GM21825 (cell line): Measurements from ENCODE around the gene LRRIQ1.

Source experiments
- ATAC-seq: cut with Tn5 transposase; IDR thresholded peaks from one replicate; pipeline ENCODE4 v1.9.1; 2021; ENCODE audit warnings: mild to moderate bottlenecking, moderate library complexity; ENCODE audit not compliant: unreplicated experiment

Gene LRRIQ1

DNA sequence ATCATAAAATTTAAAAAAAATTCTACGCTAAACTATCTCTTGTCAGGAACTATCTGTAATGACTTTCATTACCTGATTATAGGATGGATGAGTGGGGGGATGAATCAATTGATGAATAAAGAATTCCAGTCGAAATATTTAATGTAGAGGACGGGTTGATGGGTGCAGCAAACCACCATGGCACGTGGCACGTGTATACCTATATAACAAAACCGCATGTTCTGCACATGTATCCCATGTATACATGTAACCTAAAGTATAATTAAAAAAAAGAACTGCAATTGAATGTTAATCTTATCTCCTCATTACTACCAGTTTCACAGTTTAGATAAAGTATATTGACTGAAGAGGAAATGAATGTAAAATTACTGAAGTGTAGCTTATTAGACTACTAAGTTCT lies 23.4 kb downstream of the LRRIQ1 start:
- ATAC-seq = no peak

DNA sequence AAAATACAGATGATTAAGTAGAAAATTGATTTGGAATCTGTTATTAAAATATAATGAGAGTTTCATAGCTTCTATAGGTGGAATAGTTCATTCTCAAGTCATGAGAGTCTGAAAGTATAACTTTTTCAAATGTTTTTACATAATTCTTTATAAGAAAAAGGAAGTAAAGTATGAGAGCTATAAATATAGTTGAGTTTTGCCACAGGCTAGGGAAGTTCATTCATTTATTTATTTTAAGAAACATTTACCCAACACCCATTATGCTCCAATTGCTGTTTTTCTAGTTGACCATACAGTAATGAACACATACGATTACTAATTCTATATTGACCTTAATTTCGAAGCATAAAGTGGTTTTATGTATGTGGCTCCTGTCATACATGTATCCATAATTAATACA lies 24.8 kb downstream of the LRRIQ1 start:
- ATAC-seq = no peak

DNA sequence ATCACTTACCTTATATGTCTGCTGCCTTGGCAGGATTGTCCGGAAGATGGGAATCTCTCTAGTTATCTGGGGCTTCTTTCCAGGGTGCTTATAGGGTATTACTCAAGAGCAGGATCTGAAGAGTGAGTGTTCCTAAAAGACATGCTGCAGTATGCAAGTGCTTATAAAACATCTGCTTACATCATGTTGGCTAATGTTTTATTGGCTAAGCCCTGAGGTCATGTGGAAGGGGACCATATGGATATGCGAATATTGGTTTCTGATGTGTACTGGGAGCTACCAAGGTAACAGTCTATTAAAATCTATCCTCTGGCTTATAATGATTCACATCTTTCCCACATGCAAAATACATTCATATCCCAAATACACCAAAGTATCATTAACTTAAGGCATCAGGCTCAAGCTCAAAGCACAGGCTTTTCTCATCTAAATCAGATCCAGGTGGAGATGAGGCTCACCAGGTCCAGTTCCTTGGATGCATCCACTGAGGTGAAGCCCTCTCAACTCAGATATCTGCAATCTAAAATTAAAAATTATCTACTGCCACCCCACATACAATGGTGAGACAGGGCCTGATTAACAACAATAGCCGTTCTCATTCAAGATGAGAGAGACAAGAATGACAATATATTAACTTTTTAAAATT lies 29.8 kb downstream of the LRRIQ1 start:
- ATAC-seq = no peak

DNA sequence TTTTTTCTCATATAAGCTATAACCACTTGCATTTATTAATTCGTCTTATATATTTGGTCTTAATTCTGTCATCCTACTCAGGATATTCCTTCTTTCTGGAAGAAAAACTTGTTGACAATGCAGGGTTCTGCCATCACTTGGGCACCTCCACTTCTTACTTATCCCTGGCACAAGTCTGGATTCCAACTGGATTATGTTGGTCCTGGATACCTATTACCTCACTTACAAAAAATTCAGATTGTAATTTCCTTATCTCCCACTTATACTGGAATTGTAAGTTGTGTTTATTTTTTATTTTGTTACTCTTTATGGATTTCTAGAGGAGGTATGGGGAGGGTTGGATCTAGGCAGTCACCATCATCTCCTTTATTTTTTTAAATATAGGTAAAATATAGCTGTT lies 36.7 kb downstream of the LRRIQ1 start:
- no peak for ATAC-seq

DNA sequence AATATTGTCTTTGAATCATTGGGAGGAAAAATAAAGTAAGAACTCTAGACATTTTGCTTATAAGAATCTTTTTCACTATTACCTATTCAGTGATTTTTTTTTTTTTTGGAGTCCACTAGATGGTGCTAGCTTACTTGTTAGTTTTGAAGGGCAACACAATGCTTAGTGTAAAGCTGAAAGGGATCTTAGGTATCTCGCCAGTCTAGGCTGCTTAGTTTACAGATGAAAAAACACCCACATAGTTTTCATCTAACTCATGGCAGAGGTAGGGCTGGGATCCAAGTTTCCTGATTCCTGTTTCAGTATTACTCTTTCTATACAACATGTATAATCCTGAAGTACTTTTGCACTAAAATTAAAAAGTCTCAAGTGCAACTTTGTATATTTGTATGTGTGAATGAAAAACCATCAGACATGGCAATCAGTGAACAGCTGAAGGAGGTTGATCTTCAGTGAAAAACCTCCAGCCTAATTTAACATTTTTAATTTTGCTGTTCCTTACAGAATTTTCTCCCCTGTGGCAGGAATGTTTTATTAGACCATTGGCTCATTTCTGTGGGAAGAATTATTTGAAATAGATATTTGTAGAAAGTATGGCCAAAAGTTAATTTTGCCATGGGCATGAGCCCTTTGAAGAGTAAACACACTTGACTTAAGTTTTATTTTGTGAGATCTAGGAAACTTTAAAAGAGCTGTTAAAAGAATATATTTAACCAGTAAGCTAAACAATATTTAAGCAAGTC lies 40.7 kb downstream of the LRRIQ1 start:
- peak; percentile 54 for ATAC-seq

DNA sequence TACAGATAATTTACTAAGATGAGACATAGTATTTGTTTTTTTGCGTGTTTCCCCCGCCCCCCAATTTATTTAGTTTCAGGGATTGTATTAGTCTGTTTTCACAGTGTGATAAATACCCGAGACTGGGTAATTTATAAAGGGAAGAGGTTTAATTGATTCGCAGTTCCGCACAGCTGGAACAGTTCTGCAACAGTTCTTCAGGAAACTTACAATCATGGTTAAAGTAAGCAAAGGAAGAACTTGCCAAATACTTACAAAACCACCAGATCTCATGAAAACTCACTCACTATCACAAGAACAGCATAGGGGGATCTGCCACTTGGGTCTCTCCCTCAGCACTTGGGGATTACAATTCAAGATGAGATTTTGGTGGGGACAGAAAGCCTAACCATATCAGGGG lies 48.9 kb downstream of the LRRIQ1 start:
- no peak for ATAC-seq

DNA sequence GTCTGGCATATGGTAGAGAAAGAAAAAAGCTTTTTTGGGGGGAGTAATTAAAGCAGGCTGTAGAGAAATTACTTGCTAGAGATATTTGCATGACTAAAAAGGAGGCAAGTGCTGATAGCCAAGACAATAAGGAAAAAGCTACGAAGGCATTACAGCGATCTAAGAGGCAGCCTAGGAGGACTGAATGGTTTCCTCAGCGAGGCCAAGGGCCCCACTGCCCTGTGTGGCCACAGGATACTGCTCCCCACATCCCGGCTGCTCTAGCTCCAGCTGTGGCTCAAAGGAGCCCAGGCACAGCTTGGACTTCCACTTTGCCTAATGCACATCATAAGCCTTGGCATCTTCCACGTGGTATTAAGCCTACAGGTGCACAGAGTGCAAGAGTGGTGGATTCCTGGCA lies 53.6 kb downstream of the LRRIQ1 start:
- ATAC-seq = no peak

DNA sequence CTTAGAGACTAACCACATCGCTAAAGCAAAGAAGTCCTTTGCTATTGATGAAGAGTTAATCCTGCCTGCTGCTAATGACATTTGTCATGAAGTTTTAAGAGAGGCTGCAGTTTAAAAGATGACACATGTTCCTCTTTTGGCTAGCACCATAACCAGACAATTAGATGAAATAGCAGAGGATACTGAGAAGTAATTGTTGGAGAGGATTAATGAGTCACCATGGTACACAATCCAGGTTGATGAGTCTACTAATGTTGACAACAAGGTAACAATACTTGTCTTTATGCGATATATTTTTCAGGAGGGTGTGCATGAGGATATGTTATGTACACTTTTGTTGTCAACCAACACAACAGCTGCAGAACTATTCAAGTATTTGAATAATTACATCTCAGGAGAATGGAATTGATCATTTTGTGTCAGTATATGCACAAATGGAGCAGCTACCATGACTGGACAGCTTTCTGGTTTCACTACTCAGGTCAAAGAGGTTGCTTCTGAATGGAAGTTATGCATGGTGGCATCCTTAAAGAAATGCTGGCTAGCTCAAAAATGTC lies 56.7 kb downstream of the LRRIQ1 start:
- ATAC-seq = no peak

DNA sequence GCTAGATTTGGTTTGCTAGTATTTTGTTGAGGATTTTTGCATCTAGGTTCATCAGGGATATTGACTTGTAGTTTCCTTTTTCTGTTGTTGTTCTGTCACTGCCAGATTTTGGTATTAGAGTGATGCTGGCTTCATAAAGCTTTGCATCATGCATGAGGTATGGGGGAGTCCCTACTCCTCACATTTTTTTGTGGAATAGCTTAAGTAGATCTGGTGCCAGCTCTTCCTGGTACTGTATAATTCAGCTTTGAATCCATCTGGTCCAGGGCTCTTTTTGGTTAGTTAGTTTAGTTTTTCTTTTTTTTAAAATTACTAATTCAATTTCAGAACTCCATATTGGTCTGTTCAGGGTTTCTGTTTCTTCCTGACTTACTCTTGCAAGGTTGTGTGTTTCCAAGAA lies 59.4 kb downstream of the LRRIQ1 start:
- no peak for ATAC-seq

DNA sequence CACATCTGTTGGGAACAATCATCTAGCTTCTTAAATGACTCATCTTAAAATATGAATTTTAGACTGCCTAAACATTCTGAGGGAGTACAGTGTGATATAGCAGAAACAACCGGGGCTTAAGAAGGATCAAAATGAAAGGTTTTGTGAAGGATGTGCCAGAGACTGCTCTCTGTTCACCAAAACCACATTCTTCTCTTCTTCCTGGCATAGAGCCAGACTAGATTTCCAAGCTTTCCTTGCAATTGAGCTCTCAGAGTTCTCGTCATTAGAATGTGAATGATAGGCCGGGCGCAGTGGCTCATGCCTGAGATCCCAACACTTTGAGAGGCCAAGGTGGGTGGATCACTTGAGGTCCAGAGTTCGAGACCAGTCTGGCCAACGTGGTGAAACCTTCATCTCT lies 94.5 kb downstream of the LRRIQ1 start:
- ATAC-seq = no peak

DNA sequence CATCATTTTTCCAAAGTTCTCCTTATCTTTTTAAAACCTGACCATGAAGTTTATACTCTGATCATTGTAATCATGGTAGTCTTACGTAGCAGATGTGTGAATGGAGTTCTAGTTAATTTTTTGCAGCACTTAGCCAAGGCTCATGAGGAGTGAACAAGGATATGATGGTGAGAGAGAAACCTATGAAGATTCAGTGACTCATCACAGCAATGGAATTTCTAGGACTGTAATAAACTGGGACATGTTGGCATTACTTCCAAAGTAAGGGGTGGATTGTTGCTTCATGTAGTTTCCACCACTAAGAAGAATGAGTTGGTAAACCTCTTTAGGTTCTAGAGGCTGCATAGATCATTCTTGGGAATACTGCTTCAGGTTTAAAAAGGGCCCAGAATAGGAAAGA lies 102.7 kb downstream of the LRRIQ1 start:
- no peak for ATAC-seq

DNA sequence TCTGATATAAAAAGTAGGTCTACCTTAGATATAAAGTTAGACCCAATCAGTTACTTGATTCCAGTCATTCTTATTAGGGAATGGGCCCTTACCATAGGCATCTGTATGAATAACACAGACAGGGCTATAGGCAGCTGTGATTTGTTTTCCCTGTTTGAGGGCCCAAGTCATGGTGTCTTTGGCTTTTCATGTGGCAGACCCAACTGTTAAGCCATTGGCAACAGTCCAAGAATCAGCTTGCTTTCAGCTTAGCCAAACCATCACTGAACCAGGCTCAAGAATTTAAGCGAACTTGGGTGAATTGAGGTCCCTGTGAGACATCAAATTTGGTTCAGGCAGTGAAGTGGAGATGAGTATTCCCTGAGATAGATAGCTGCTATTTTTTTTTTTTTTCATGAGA lies 111.2 kb downstream of the LRRIQ1 start:
- no peak for ATAC-seq

DNA sequence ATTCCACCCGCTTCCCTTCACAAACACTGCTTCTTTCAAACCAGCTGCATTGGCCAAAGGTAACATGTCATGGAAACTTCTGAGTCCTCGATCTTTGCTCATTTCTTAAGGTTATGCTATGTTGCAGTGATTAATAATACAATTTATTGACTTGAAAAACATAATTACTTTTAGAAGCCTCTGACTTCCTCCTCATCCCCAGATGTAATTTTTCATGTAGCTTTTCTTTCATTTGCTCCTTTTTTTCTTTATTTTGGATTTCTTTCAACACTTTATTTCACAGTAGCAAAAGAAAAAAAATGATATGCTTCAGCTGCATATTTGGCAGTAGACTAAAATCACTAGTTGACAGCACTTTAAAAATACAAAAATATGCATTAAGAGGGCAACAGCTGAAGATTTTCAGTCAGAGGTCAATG lies 116.2 kb downstream of the LRRIQ1 start:
- ATAC-seq = no peak

DNA sequence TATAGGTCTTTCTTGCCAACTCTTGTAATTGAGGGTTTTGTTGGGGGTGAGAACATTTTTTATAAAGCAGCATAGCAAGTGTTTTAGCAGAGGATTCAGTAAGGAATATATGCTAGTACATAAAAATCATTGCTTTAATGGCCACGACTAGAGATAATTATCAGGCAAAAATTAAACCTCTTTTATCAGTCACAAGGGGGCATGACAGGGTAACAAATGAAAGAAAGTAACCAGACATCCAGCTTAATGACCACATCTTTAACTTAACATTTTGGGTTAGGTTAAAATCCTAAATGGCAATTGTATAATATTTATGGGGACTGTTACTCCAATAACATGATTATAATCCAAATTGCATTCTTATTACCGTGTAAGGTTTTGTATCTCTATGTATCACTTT lies 119.6 kb downstream of the LRRIQ1 start:
- no peak for ATAC-seq

DNA sequence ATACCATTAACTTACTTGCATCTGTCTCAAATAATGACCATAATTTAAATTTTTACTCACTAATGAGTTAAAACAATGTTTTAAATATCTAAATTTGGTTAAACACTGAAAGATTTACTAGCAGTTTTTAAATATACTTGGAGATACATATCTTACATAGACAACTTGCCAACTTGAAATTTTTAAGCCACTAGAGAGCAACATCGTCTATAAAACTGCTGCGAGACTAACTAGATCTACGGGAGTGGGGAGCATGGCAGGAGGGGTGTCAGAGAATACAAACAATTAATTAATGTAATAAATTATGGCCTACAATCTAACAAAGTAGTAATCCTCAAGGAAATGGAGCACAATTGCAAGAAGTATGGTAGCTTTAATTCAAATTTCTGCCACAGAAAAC lies 120.4 kb downstream of the LRRIQ1 start:
- ATAC-seq = no peak

DNA sequence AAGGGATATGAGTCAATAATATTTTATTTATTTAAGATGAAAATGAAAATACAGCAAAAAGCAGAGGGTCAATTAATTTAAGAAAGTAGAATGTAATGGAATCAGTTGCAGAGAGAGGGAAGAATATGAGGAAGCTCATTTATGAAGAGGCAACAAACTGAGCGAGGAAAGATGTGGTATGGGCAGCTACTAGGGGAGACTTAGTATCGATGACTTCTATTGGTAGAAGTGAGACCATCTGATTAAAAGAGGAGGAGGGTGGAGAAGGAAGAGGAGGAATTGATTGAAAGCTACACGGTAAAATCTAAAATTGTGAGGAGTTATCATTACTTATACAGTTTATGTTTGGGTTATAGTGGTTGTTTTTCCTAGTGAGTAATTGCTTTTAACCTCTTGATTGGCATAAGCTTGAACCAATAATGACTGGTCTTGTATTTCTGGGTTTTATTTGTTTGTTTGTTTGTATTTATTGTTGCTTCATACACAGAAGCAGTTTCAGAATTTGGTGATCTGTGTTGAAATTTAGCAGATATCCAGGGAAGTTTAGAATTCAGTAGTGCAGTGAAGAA lies 121.0 kb downstream of the LRRIQ1 start:
- ATAC-seq = no peak

DNA sequence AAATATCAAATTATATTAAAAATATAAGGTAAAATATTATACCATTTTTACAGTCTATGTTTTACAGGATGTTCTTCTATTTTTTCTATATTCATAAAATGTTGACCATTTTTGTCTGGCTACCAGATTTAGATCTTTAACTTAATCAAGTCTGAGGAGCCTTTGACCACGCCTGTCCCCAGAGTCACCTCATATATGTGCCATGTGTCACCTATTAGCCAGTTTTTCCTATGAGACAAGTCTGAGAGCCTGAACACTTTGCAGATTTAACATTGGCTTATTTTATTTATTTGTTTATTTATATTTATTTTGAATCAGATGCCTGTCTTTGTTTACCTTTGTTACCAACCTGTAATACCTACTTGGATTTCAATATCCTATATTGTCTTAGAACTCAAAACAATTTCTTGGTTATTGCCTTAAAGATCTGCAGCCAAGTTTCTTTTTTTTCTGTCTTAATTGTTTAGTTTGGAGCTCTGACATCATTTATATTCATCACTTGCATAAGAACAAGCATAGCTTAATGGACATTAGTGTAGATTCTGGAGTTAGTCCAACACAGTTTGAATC lies 127.7 kb downstream of the LRRIQ1 start:
- no peak for ATAC-seq

DNA sequence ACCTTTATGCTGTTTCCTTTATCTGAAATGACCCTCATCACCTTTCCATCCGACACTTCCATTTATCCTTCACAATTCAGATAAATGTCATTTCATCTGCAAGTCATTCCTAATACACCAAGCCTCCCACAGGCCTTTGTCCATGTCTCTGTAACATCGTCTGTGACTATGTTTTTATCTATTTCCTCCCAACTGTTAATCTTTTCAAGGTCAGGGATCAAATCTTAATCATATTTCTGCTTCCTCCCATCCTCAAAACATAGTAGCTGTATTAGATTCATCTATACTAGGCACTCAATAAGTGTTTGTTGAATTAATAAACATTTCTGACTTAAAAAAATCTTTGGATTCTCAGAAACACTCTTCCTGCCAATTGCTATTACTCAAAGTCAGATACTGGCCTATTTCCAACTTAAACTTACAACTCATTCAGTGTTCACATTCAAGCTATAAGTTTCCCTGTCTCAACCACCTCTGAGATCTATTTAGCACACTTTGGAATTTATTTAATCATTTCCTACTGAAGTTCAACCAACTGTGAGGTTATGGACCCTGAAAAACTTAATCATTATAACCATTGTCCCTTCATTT lies 143.6 kb downstream of the LRRIQ1 start:
- ATAC-seq = no peak

DNA sequence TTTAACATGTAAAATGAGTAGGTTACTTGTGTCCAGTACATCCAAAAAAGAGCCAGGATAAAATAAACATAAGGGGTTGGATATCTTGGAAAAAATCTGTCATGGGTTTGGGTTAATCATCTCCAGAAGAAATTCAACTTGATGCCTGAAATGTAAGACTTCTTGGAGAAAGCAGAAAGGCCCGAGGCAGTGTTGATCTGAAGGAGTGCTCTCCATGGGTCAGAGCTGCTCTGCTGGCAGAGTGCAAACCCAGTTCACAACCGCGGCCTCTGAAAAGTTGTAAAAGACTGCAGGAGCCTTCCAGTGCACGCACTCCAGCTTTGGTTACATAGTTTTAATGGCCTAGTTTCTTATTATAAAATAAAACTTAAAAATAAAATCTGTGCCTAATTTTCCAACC lies 146.5 kb downstream of the LRRIQ1 start:
- no peak for ATAC-seq

DNA sequence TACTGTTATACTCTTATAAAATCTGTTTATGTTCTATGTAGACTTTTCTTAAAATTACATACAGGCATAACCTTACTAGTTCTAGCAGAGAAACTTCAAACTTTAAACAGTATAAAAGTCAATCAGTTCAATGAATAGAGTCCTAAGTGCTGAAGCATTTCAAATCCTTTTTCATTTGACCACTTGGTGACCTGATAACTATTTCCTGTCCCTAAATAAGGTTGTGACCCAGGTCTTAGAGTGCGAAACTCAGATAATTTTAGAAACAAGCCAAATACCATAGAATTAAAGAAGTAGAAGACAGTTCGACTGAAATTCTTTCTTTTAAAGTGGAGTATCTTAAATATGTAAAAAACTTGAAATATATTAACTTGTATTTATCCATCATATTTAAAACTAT lies 147.7 kb downstream of the LRRIQ1 start:
- no peak for ATAC-seq

DNA sequence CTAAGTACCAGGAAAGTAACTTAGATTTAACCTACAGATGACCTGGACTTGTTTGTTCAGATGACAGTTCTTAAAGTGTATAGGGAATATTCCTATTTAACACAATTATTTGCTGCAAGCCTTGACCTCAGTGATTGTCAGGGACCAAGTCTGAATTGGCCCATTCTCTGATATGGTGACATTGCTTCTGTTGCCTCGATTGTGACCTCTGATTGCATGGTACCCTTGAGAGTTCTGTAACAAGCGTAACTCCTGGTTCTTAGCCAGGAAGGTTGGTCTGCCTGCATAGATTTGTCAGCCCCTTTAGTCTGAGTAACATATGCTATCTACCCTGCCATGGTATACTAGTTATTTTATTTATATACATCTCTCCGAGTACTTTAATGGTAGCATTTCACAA lies 150.1 kb downstream of the LRRIQ1 start:
- no peak for ATAC-seq
